T1000 (cell line): ENCODE results near the gene SH3TC1.

Experiments used
- DNase-seq: peaks from one replicate; lab custom pipeline; 2025; ENCODE audit warnings: mixed read lengths; lab: John Stamatoyannopoulos, UW

Gene SH3TC1

DNA sequence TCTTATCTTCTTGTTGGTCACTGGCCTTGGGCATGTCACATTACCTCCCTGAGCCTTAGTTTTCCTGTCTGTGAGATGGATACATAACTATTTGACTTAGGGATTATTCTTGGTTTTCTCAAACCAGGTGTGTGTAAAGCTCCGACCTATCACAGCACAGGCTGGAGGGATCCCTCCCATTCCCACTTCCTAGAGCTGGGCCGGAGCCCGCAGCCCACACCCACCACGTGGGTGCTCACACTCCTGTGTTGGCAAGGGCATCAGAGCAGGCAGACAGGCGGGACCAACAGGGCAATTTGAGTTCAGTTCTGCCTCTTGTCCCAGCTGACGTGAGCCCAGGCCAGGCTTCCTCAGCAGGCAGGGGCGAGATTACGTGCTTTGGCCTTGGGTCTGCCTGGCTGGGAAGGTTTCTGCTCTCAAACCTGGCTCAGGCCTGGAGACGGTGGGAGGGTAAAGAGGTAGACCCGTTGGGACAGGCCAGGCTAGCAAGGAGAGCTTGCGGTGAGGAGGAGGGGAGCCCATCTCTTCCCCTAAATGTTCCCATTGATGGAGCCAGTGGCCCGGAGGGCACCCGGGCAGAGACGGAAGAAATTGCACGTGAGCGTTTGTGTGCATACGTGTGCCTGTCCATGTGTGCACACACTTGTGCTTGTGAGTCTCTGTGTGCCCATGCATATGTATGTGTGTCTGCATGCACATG lies 734 bp upstream of the SH3TC1 start:
- DNase-seq = no peak

- no peak for DNase-seq
Observed at GRCh38 chr4:8199594-8200301, 658 bp downstream of the SH3TC1 start.

DNA sequence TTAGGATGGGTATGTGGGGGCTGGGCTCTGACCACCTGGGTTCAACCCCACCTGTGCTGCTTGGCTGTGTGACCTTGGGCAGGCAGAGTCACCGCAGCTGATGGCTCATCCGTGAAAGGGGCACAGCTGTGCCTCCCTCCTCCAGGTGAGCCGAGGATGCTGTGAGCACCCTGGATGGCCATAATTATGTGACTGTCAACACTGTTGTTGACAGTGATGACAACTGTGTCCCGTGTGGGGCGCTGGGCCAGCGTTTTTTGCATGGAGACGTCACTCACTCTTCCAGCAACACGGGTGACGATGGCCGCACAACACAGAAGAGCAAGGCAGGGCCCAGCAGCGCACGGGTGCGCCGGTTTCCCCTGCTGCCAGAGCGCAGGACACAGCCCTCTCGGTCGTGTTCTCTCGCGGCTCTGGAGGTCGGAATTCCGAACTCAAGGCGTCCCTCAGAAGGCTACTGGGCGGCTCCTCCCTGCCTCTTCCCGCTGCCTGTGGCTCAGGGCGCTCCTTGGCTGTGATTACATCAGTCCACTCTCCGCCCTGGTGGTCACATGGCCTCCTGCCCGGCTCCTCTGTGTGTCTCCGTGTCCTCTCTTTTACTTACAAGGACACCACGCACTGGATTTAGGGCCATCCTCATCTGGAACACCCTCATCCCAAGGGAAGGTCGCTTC lies 1.3 kb downstream of the SH3TC1 start:
- DNase-seq = no peak

- no peak for DNase-seq
Observed at GRCh38 chr4:8201321-8201781, 2.3 kb downstream of the SH3TC1 start.

- DNase-seq = no peak
Observed at GRCh38 chr4:8202108-8203051, 3.3 kb downstream of the SH3TC1 start.

DNA sequence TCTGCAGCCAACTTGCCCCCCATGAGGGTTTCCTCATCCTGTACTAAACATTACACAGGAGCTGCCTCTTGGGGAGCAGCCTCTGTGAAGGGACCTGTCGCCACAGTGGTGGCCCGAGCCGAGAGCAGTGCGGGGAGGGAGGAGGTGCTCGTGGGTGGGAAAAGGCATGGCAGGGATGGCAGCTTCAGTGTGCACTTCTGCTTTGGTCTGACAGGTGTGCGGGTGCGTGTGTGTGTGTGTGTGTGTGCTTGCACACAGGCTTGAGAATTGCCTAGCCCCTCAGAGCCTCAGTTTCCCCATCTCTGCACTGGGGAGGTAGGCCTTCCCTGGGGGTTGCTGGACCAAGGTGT lies 3.9 kb downstream of the SH3TC1 start:
- DNase-seq = no peak

DNA sequence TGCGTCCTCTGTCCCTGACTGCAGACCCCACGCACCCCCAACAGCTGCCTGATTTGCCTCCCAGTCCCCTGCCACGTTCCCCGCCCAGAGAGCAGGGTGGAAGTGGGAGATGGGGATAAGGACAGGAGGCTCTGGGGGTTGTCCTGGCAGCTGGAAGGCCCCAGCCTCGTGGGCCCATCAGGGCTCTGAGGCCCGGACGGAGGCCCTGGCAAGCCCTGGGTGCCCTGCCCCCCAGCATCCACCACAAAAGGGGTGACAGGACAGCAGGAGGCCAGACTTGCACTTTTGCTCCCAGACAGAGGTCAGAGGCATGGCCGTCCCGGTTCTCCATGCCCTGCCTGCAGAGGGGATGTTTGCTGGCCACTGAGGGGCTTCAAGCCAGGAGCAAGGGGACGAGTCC lies 4.7 kb downstream of the SH3TC1 start:
- DNase-seq = no peak

DNA sequence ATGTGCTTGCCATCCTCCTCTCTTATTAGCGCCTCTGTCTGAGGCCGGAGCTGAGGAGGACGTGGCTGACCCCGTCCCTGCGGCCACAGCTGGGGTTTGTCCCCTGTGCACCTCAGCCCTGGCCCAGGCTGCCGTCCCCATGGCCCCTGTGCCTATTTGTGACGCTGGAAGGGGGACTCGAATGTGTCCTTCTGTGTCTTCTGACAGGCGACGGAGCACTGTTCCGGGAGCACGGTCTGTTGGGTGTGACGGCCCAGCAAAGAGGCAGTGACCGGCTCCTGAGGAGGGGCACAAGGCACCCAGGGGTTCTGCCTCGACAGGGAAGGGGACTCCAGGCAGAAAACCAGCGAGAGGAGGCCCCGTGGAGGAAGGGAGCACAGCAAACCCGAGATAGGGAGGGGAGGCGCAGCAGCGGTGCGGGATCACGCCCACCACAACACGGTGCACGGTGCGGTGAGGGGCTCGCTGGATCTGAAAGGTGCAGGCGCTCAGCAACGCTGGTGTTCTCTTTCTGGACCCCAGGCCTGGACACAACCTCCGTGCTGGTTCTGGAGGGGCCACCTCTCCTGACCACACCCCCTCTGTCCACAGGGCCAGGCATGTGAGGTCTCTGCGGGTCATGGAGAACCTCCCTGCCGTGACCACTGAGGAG lies 5.6 kb downstream of the SH3TC1 start:
- DNase-seq = no peak

DNA sequence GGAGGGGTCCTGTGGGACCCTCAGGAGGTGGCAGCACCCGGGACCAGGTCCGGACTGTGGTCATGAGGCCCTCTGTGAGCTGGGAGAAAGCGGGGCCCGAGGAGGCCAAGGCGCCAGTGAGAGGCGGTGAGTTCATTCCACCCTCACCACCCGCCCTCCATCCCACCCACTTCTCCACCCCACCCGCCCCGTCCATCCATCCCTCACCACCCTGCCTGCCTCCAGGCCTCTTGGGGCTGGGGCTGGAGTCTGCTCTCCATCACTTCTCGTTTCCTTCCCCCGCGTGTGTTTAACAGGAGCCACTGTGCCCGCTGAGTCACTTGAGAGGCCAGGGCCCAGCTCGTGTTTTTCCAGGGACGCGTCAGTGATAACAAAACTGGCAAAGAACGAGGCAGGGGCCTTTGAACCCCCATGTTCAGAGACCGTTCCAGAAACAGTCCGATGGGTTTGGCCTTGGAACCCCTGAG lies 6.2 kb downstream of the SH3TC1 start:
- no peak for DNase-seq

- no peak for DNase-seq
Observed at GRCh38 chr4:8205749-8206611, 6.9 kb downstream of the SH3TC1 start.

- DNase-seq = no peak
Observed at GRCh38 chr4:8207314-8207713, 8.2 kb downstream of the SH3TC1 start.

- no peak for DNase-seq
Observed at GRCh38 chr4:8208565-8208964, 9.5 kb downstream of the SH3TC1 start.

DNA sequence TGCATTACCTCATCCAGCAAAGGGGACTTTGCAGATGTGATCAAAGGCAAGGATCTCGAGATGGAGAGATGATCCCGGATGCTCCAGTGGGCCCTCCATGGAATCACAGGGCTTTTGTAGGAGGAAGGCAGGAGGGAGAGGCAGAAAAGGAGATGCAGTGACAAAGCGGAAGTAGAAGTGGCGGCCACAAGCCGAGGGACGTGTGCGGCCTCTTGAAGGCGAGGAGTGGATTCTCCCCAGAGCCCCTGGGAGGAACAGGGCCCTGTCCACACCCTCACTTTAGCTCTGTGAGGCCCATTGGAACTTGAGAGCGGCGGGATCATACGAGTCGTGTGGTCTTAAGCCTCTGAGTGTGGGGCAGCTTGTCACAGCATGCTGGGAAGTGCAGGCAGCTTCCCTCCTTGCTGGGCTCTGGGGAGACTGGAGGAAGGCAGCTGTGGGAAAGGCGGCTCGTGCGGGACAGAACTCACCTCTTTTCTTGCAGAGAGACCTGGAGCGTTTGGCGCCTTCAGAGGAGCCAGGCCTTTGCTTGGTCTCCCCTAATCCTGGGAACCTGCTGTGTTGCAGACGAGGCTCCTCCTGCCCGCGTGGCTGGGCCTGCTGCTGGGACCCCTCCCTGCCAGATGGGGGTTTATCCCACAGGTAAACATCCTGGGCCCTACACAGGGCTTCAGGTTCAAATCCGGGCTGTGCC lies 10.2 kb downstream of the SH3TC1 start:
- no peak for DNase-seq

- DNase-seq = no peak
Observed at GRCh38 chr4:8210010-8210409, 10.9 kb downstream of the SH3TC1 start.

- no peak for DNase-seq
Observed at GRCh38 chr4:8210616-8211015, 11.5 kb downstream of the SH3TC1 start.

DNA sequence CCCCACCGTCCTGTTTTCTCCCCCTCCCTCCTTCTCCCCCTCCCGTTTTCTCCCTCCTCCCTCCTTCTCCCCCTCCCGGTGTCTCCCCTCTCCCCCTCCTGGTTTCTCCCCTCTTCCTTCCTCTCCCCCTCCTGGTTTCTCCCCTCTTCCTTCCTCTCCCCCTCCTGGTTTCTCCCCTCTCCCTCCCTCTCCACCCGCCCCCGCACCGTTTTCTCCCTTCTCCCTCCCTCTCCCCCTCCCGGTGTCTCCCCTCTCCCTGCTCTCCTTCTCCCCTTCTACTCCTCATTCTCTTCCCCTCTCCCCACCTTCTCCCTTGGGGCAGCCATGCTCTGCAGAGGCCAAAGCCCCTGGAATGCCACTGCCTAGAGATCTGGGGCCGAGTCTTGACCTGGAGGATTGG lies 12.2 kb downstream of the SH3TC1 start:
- no peak for DNase-seq

- DNase-seq = no peak
Observed at GRCh38 chr4:8211737-8212581, 12.9 kb downstream of the SH3TC1 start.

GRCh38 chr4:8212622-8213021 lies 13.5 kb downstream of the SH3TC1 start:
- DNase-seq = no peak

DNA sequence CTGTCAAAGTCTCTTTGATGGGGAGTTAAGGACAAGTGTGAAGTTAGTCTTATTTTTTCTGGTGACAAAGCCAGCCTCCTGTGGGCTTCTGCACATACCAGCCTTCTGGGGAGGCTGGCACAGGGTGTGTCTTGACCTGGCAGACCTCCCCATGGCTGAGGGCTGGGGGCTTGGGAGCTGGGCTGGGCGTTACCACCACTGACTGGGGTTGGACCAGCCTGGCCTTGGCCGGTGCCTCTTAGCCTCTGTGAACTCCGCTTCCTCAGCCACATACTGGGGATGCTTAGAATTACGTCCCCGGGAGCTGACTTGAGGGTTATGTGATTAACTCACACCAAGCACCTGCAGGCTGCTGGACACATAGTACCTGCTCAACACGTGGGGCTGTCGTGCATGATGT lies 14.0 kb downstream of the SH3TC1 start:
- no peak for DNase-seq
